Measurements from ENCODE around the gene GBF1. TPM values are rescaled to one million over a fixed set of nuclear protein-coding genes. Genes with fewer than 3 reads are reported as not detected.

GBF1 gene
- total RNA-seq, 2 experiments from 2014 or later: 28.8 to 30.9 TPM

DNA sequence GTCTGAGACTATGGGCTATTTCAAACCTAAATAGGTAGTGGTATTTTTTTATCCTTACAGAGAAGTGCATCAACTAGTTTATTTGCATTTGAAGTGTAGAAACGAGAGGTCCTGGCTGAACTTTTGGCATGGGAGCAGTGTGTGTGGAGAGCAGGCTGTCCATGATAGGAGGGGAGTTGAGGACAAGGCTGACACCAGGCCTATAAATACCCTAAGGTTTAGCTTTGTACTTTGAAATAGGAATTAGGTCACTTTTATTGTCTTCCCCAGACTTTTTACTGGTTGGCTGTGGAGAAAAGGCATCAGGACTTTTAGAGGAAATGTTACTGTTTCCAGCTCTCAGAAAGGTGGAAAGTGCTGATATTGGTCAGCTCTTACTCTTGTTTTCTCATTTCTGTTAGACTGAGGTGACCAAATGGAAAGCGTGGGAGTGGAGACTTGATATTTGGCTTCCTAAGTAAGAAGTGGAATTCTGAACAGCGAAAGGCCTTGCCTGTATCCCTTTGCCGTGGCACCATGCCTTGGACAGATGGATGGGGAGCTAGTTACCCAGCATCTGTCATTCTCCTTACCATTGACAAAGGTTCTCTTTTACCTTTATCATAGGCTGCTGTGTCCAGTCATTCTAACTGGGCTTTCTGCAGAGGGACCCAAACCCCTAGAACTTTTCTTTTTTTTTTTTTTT lies 46.0 kb downstream of the GBF1 start:
- TF ChIP-seq, protein P1, sequence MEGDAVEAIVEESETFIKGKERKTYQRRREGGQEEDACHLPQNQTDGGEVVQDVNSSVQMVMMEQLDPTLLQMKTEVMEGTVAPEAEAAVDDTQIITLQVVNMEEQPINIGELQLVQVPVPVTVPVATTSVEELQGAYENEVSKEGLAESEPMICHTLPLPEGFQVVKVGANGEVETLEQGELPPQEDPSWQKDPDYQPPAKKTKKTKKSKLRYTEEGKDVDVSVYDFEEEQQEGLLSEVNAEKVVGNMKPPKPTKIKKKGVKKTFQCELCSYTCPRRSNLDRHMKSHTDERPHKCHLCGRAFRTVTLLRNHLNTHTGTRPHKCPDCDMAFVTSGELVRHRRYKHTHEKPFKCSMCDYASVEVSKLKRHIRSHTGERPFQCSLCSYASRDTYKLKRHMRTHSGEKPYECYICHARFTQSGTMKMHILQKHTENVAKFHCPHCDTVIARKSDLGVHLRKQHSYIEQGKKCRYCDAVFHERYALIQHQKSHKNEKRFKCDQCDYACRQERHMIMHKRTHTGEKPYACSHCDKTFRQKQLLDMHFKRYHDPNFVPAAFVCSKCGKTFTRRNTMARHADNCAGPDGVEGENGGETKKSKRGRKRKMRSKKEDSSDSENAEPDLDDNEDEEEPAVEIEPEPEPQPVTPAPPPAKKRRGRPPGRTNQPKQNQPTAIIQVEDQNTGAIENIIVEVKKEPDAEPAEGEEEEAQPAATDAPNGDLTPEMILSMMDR (IDR thresholded peaks at IDR 0.05): no peak
- no peak for DNase-seq
- ChIA-PET POLR2A (no interaction called here), CTCF (no interaction called here)
- Mint-ChIP-seq H3K36me3 (ENCODE audit: low read depth) (peaks cover 22% of the 10 kb centered on the region), H3K4me1 (ENCODE audit: low read depth) (peaks cover 17% of the 10 kb centered on the region), H3K4me3 (no peak overlapping the region), H3K27ac (no peak overlapping the region), H3K27me3 (no peaks in the 10 kb centered on the region), H3K9me3 (no peaks in the 10 kb centered on the region)
- no peaks in the 10 kb centered on the region for H3K27me3 ChIP-seq (ENCODE audit: control insufficient read depth in 1 of 2, insufficient read depth in 2 of 2, low read length in 2 of 2)
- ATAC-seq (ENCODE audit: poor library complexity): no peak
- peaks cover 16% of the 10 kb centered on the region for H3K36me3 ChIP-seq (ENCODE audit: insufficient read depth, low read length)
- no peak overlapping the region for H3K4me3 ChIP-seq (ENCODE audit: low read length)
- H3K27ac ChIP-seq (ENCODE audit: low read depth in 1 of 2, low read length in 2 of 2): no peak overlapping the region
- intact Hi-C loops (cut with DNase I, micrococcal nuclease): no loop called here
- no peaks in the 10 kb centered on the region for H3K4me1 ChIP-seq (ENCODE audit: insufficient read depth, low read length)
- no peaks in the 10 kb centered on the region for H3K9me3 ChIP-seq (ENCODE audit: control insufficient read depth in 1 of 2, insufficient read depth in 1 of 2, low read length in 2 of 2)

DNA sequence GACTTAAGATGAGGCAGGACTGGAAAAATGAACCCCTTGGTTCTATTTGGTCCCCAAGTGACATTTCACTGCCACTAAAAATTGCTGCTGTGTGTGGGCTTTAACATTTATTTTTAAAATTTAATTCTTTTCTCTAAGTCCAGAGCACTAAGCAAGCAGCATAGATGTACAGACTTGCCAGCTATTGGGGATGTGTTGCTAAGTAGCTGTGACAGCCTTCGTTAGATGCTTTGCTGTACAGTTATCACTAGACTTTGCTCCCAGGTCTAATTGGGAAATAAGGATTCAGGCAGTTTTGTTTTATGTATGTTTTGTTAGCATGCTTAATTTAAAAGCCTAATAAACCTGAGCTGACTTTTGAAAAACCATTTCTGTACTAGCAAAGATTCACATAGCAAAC lies 51.8 kb downstream of the GBF1 start:
- CTCF ChIA-PET: interaction anchor here (0.7 kb wide), 1 partner anchor 13 kb away, joined by 3 read pairs; no protein-coding TSS in a partner anchor

DNA sequence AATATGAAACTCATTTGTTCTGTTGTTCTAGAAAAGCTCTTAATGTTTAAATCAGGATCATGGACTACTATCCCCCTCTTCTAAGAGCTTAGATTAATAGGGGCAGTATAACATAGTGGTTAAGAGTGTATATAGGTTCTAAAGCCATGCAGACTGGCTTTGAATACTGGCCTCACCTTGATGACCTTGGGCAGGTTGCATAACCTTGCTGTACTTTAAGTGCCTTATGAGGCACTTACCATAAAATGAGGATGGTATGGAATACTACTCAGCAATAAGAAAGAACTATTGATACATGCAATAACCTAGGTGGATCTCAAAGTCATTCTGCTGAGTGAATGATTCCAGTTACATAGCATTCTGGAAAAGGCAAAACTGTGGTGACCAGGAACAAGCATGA lies 53.6 kb downstream of the GBF1 start:
- Mint-ChIP-seq H3K9me3 (no peaks in the 10 kb centered on the region), H3K4me3 (no peak overlapping the region), H3K4me1 (ENCODE audit: low read depth) (peaks cover 19% of the 10 kb centered on the region), H3K27me3 (no peaks in the 10 kb centered on the region), H3K27ac (no peak overlapping the region), H3K36me3 (ENCODE audit: low read depth) (peaks cover 23% of the 10 kb centered on the region)
- intact Hi-C loops (cut with DNase I, micrococcal nuclease): no loop called here
- no peaks in the 10 kb centered on the region for H3K27me3 ChIP-seq (ENCODE audit: control insufficient read depth in 1 of 2, insufficient read depth in 2 of 2, low read length in 2 of 2)
- H3K9me3 ChIP-seq (ENCODE audit: control insufficient read depth in 1 of 2, insufficient read depth in 1 of 2, low read length in 2 of 2): no peaks in the 10 kb centered on the region
- H3K4me1 ChIP-seq (ENCODE audit: insufficient read depth, low read length): no peaks in the 10 kb centered on the region
- no peak overlapping the region for H3K4me3 ChIP-seq (ENCODE audit: low read length)
- DNase-seq (no peak), ATAC-seq (ENCODE audit: poor library complexity) (no peak)
- CTCF ChIA-PET: no interaction called here
- peaks cover 7% of the 10 kb centered on the region for H3K36me3 ChIP-seq (ENCODE audit: insufficient read depth, low read length)
- POLR2A ChIA-PET: no interaction called here
- H3K27ac ChIP-seq (ENCODE audit: low read depth in 1 of 2, low read length in 2 of 2): no peak overlapping the region
- TF ChIP-seq, protein P1 (IDR thresholded peaks at IDR 0.05): no peak

More for the DNA sequence above, 51.8 kb downstream of the GBF1 start:
- H3K4me3 Mint-ChIP-seq: no peak overlapping the region
- intact Hi-C loops (cut with DNase I, micrococcal nuclease): no loop called here
- no peak overlapping the region for H3K4me3 ChIP-seq (ENCODE audit: low read length)
- no peaks in the 10 kb centered on the region for H3K27me3 ChIP-seq (ENCODE audit: control insufficient read depth in 1 of 2, insufficient read depth in 2 of 2, low read length in 2 of 2)
- H3K9me3 Mint-ChIP-seq: no peaks in the 10 kb centered on the region
- TF ChIP-seq, protein P1 (IDR thresholded peaks at IDR 0.05): no peak
- peaks cover 5% of the 10 kb centered on the region for H3K36me3 ChIP-seq (ENCODE audit: insufficient read depth, low read length)
- peaks cover 18% of the 10 kb centered on the region for H3K36me3 Mint-ChIP-seq (ENCODE audit: low read depth)
- H3K27ac ChIP-seq (ENCODE audit: low read depth in 1 of 2, low read length in 2 of 2): no peak overlapping the region
- POLR2A ChIA-PET: interaction anchor here (0.6 kb wide), 1 partner anchor 169 kb away, joined by 3 read pairs; no protein-coding TSS in a partner anchor
- DNase-seq: no peak
- H3K27ac Mint-ChIP-seq: no peak overlapping the region
- peaks cover 19% of the 10 kb centered on the region for H3K4me1 Mint-ChIP-seq (ENCODE audit: low read depth)
- no peak for ATAC-seq (ENCODE audit: poor library complexity)
- H3K9me3 ChIP-seq (ENCODE audit: control insufficient read depth in 1 of 2, insufficient read depth in 1 of 2, low read length in 2 of 2): no peaks in the 10 kb centered on the region
- H3K27me3 Mint-ChIP-seq: no peaks in the 10 kb centered on the region
- H3K4me1 ChIP-seq (ENCODE audit: insufficient read depth, low read length): no peaks in the 10 kb centered on the region
